H9 (cell line): Measurements from ENCODE around the gene SGIP1. TPM values are rescaled to one million over a fixed set of nuclear protein-coding genes. Genes with fewer than 3 reads are reported as not detected.

Experiments used
- DNase-seq: peaks from one replicate; pipeline ENCODE4 v3.0.0-alpha.2; 2017
- H2AFZ ChIP-seq: one replicate; pipeline ENCODE4 v1.6.1; 2013; ENCODE audit warnings: mild to moderate bottlenecking, low read length, control low read depth, moderate library complexity
- H2AK5ac ChIP-seq: 2 replicates; pipeline ENCODE4 v1.6.1; 2013; ENCODE audit warnings: low read length, control low read depth, mixed read lengths; ENCODE audit not compliant: insufficient read length
- H2BK120ac ChIP-seq: one replicate; pipeline ENCODE4 v1.6.1; 2013; ENCODE audit warnings: low read depth, mild to moderate bottlenecking, low read length, control low read depth, inconsistent platforms; ENCODE audit not compliant: poor library complexity, severe bottlenecking
- H2BK12ac ChIP-seq: 2 replicates; pipeline ENCODE4 v1.6.1; 2013; ENCODE audit warnings: low read length, control low read depth, mixed read lengths, low read depth; ENCODE audit not compliant: insufficient read length
- H2BK15ac ChIP-seq: 2 replicates; pipeline ENCODE4 v1.6.1; 2013; ENCODE audit warnings: low read depth, low read length, control low read depth
- H2BK20ac ChIP-seq: one replicate; pipeline ENCODE4 v1.6.1; 2013; ENCODE audit warnings: low read depth, mild to moderate bottlenecking, low read length, control low read depth, inconsistent platforms; ENCODE audit not compliant: poor library complexity, severe bottlenecking
- H2BK5ac ChIP-seq: 2 replicates; pipeline ENCODE4 v1.6.1; 2013; ENCODE audit warnings: low read length, control low read depth, mixed read lengths; ENCODE audit not compliant: insufficient read length
- H3K14ac ChIP-seq: 2 replicates; pipeline ENCODE4 v1.6.1; 2013; ENCODE audit warnings: low read length, control low read depth; ENCODE audit not compliant: insufficient read depth
- H3K18ac ChIP-seq: 2 replicates; pipeline ENCODE4 v1.6.1; 2013; ENCODE audit warnings: low read depth, mild to moderate bottlenecking, mixed read lengths, low read length, control low read depth; ENCODE audit not compliant: insufficient read length
- H3K23ac ChIP-seq: 2 replicates; pipeline ENCODE4 v1.6.1; 2013; ENCODE audit warnings: low read length, control low read depth, mixed read lengths, low read depth; ENCODE audit not compliant: insufficient read length
- H3K23me2 ChIP-seq: 2 replicates; pipeline ENCODE4 v1.6.1; 2013; ENCODE audit warnings: low read depth, mild to moderate bottlenecking, mixed read lengths, low read length, control low read depth; ENCODE audit not compliant: insufficient read length, poor library complexity, severe bottlenecking
- H3K27ac ChIP-seq: 2 replicates; pipeline ENCODE4 v1.5.1; 2013; ENCODE audit warnings: low read length, control low read depth, mixed read lengths, low read depth; ENCODE audit not compliant: insufficient read length
- H3K27me3 ChIP-seq: 2 replicates; pipeline ENCODE4 v1.6.1; 2013; ENCODE audit warnings: low read length, control low read depth, inconsistent platforms; ENCODE audit not compliant: insufficient read depth
- H3K4ac ChIP-seq: 2 replicates; pipeline ENCODE4 v1.6.1; 2013; ENCODE audit warnings: low read depth, mild to moderate bottlenecking, control low read depth, inconsistent platforms, low read length, moderate library complexity
- H3K4me1 ChIP-seq: 2 replicates; pipeline ENCODE4 v1.6.1; 2013; ENCODE audit warnings: low read length, control low read depth, inconsistent platforms; ENCODE audit not compliant: insufficient read depth
- H3K4me2 ChIP-seq: 2 replicates; pipeline ENCODE4 v1.6.1; 2013; ENCODE audit warnings: low read length, control low read depth, mixed read lengths; ENCODE audit not compliant: insufficient read length, insufficient read depth
- H3K56ac ChIP-seq: 2 replicates; pipeline ENCODE4 v1.6.1; 2013; ENCODE audit warnings: low read depth, mild to moderate bottlenecking, mixed read lengths, low read length, control low read depth; ENCODE audit not compliant: insufficient read length
- H3K79me1 ChIP-seq: 2 replicates; pipeline ENCODE4 v1.6.1; 2013; ENCODE audit warnings: low read depth, mild to moderate bottlenecking, moderate library complexity, low read length, control low read depth, inconsistent platforms; ENCODE audit not compliant: insufficient read depth, poor library complexity, severe bottlenecking
- H3K79me2 ChIP-seq: 2 replicates; pipeline ENCODE4 v1.6.1; 2013; ENCODE audit warnings: low read length, control low read depth, inconsistent platforms; ENCODE audit not compliant: insufficient read depth
- H3K9ac ChIP-seq: 2 replicates; pipeline ENCODE4 v1.6.1; 2013; ENCODE audit warnings: low read length, control low read depth, mixed read lengths; ENCODE audit not compliant: insufficient read length; ENCODE audit errors: extremely low read depth
- H3K9me3 ChIP-seq: one replicate; pipeline ENCODE4 v1.6.1; 2013; ENCODE audit warnings: low read depth, low read length, inconsistent platforms; ENCODE audit not compliant: control insufficient read depth
- H3T11ph ChIP-seq: one replicate; pipeline ENCODE4 v1.6.1; 2013; ENCODE audit warnings: mild to moderate bottlenecking, low read length, control low read depth, inconsistent platforms
- H4K20me1 ChIP-seq: one replicate; pipeline ENCODE4 v1.6.1; 2013; ENCODE audit not compliant: control insufficient read depth, insufficient read length, insufficient read depth
- H4K5ac ChIP-seq: 2 replicates; pipeline ENCODE4 v1.6.1; 2013; ENCODE audit warnings: low read depth, mild to moderate bottlenecking, mixed read lengths, low read length, control low read depth; ENCODE audit not compliant: insufficient read length
- H4K8ac ChIP-seq: replicated peaks from 2 replicates; pipeline ENCODE4 v1.6.1; 2013; ENCODE audit warnings: low read length, control low read depth, mixed read lengths, low read depth; ENCODE audit not compliant: insufficient read length
- H4K91ac ChIP-seq: 2 replicates; pipeline ENCODE4 v1.6.1; 2013; ENCODE audit warnings: low read depth, mild to moderate bottlenecking, moderate library complexity, mixed read lengths, low read length, control low read depth; ENCODE audit not compliant: insufficient read length
- H3K27ac Mint-ChIP-seq, 3 experiments: 2 replicates in 2 of 3; 3 replicates in 1 of 3; pipeline ENCODE4 v1.8.0; 2020 to 2021; ENCODE audit warnings: mixed read lengths in 3 of 3, mild to moderate bottlenecking in 1 of 3, moderate library complexity in 1 of 3
- H3K27me3 Mint-ChIP-seq: 2 replicates; pipeline ENCODE4 v1.8.0; 2021; ENCODE audit warnings: low read depth, mild to moderate bottlenecking, moderate library complexity, mixed read lengths
- H3K36me3 Mint-ChIP-seq, 3 experiments: 2 replicates in 2 of 3; 3 replicates in 1 of 3; pipeline ENCODE4 v1.8.0; 2020 to 2021; ENCODE audit warnings: low read depth in 3 of 3, mixed read lengths in 3 of 3; ENCODE audit not compliant: insufficient read depth in 1 of 3
- H3K4me1 Mint-ChIP-seq, 2 experiments: 2 replicates each; pipeline ENCODE4 v1.8.0; 2020; ENCODE audit warnings: mixed read lengths in 2 of 2
- H3K4me3 Mint-ChIP-seq, 2 experiments: 2 replicates in 1 of 2; 3 replicates in 1 of 2; pipeline ENCODE4 v1.8.0; 2020 to 2021; ENCODE audit warnings: mild to moderate bottlenecking in 2 of 2, mixed read lengths in 2 of 2, moderate library complexity in 1 of 2
- H3K9me3 Mint-ChIP-seq, 2 experiments: 2 replicates in 1 of 2; 3 replicates in 1 of 2; pipeline ENCODE4 v1.8.0; 2020; ENCODE audit warnings: mild to moderate bottlenecking in 2 of 2, mixed read lengths in 2 of 2, moderate library complexity in 1 of 2
- WGBS: extraction: QIAGEN DNeasy Blood & Tissue Kit; methylation state at CpG from one replicate; pipeline ENCODE4 v1.1.7; 2013; ENCODE audit warnings: missing lambda C conversion rate, low lambda C conversion rate, mixed read lengths; ENCODE audit not compliant: insufficient read length; ENCODE audit errors: extremely low coverage; 5-methylcytosine and 5-hydroxymethylcytosine counted together
- total RNA-seq: library from RNA; stranded (reverse); gene quantifications from 2 replicates; pipeline ENCODE4 v1.2.1, GENCODE V29; 2021
- TF ChIP-seq, protein P1 (sequence below): fragments of 200-600 bp; sonication (generic); conservative IDR thresholded peaks from 3 replicates; pipeline ENCODE4 v1.8.0; 2021; ENCODE audit warnings: antibody characterized with exemption, mild to moderate bottlenecking

The SGIP1 gene
- total RNA-seq, 1 experiment from 2014 or later = 1.5 TPM

DNA sequence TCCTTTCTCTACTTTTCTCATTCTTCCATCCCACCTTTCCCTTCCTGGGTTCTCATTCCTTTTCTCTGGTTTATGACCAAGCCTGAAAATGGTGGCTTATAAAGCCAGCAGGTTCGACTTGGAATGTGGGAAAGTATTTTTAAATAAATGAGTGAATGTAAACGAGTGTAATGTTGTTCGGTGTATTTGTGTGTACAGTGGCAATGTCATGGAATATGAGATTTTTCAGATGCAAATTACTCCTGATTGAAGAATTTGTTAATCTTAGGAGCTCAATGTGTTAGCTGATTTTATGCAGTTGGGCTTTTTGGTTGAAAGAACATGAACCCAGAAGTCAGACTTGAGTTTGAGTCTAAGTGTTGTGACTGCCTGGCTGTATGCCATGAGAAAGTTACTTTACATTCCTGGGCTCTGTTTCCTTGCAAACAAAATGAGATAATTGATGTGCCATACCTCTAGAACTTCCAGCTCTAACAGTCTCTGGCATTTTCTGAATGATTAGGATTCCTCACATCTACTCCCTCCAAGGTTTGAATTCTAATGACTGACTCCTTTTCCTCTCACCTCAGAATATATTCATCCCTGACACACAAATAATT is 6.6 kb downstream of the SGIP1 start:
- Mint-ChIP-seq H3K9me3 (no peaks in the 10 kb centered on the region), H3K27me3 (peaks cover 4% of the 10 kb centered on the region; the same call in 1 of the 2 replicates), H3K36me3 (no peaks in the 10 kb centered on the region), H3K27ac (peak overlapping the region in 2 of 3 experiments; percentile 5 to 68; a peak in 2 of 7 replicates), H3K4me3 (no peak overlapping the region), H3K4me1 (peaks cover 10 to 19% of the 10 kb centered on the region in 2 experiments)
- Histone ChIP-seq H3K4ac (no peak overlapping the region), H3K79me1 (no peaks in the 10 kb centered on the region), H3K9me3 (no peaks in the 10 kb centered on the region), H3K9ac (no peak overlapping the region), H4K91ac (no peak overlapping the region), H3K4me1 (peaks cover 5% of the 10 kb centered on the region), H3K23me2 (no peaks in the 10 kb centered on the region), H3K27me3 (no peaks in the 10 kb centered on the region), H3K56ac (no peak overlapping the region), H2AK5ac (no peak overlapping the region), H3K18ac (no peak overlapping the region), H3K23ac (no peak overlapping the region), H2BK12ac (no peak overlapping the region), H4K8ac (no peak overlapping the region), H2BK120ac (no peak overlapping the region), H3K14ac (no peak overlapping the region), H2BK5ac (no peak overlapping the region), H3K27ac (peak overlapping the region; percentile 55), H4K5ac (no peak overlapping the region), H2AFZ (no peak overlapping the region), H3K4me2 (no peak overlapping the region), H2BK15ac (no peak overlapping the region), H3T11ph (no peak overlapping the region), H2BK20ac (no peak overlapping the region), H3K79me2 (no peaks in the 10 kb centered on the region), H4K20me1 (no peaks in the 10 kb centered on the region)
- 100% methylated on average over 3 of the region's 3 CpGs for WGBS
- no peak for DNase-seq
- TF ChIP-seq, protein P1, sequence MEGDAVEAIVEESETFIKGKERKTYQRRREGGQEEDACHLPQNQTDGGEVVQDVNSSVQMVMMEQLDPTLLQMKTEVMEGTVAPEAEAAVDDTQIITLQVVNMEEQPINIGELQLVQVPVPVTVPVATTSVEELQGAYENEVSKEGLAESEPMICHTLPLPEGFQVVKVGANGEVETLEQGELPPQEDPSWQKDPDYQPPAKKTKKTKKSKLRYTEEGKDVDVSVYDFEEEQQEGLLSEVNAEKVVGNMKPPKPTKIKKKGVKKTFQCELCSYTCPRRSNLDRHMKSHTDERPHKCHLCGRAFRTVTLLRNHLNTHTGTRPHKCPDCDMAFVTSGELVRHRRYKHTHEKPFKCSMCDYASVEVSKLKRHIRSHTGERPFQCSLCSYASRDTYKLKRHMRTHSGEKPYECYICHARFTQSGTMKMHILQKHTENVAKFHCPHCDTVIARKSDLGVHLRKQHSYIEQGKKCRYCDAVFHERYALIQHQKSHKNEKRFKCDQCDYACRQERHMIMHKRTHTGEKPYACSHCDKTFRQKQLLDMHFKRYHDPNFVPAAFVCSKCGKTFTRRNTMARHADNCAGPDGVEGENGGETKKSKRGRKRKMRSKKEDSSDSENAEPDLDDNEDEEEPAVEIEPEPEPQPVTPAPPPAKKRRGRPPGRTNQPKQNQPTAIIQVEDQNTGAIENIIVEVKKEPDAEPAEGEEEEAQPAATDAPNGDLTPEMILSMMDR = no peak
